Erythroblast (primary cell): ENCODE data around the gene INS.
"Not testable (repeated sequence)": the region's sequence is repeated elsewhere in the genome, so short reads cannot be mapped to it uniquely, and the experiment has no call there.

ENCODE experiments used
- DNase-seq, 2 experiments: peaks; one replicate each; lab custom pipeline; 2025; lab: John Stamatoyannopoulos, UW
- GATA1 ChIP-seq: IDR thresholded peaks from 2 replicates; pipeline ENCODE4 v1.6.1; 2011; ENCODE audit warnings: low read depth, mild to moderate bottlenecking, control low read depth, low read length, moderate library complexity
- POLR2A ChIP-seq: IDR thresholded peaks from 2 replicates; pipeline ENCODE4 v1.6.1; 2011; ENCODE audit warnings: mild to moderate bottlenecking, low read length

The INS gene

GRCh38 chr11:2128130-2128510, 32.9 kb downstream of the INS start:
- TF ChIP-seq POLR2A (no peak), GATA1 (no peak)
- DNase-seq: no peak

DNA sequence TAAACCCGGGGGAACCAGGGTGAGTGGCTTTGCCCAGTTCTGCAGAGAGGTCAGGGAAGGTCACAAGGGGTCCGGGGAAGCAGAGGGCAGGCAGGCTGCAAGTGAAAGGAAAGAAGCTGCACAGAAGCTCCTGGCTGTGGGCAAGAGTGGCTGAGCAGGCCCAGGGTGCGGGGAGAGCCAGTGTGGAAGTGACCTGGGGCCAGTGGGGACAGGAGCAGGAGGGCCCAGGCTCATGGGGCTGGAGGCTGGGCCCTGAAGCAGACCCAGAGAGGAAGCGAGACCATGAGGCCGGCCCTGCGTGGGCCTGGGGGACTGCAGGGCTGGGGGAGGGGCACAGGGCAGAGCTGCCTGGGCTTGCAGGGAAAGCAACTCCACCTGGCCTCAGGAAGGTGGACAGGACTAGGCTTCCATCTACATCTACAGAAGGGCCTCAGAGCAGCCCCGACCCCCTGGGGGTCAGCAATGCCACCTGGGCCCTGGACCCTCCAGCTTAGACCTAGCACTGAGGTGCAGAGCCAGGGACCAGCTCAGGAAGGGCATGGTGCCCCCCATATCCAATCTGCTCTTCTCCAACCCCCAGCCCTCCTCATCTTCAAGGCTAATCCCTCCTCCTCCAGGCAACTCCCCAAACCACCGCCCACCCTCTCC, 33.4 kb downstream of the INS start:
- DNase-seq: no peak

GRCh38 chr11:2126520-2127085, 34.4 kb downstream of the INS start:
- no peak for DNase-seq
- TF ChIP-seq GATA1 (no peak), POLR2A (no peak)

More for the DNA sequence above, 33.4 kb downstream of the INS start:
- TF ChIP-seq POLR2A (no peak), GATA1 (no peak)

- DNase-seq: not testable (repeated sequence)
These were observed 36.1 kb downstream of the INS start for GRCh38 chr11:2124736-2125484.

DNA sequence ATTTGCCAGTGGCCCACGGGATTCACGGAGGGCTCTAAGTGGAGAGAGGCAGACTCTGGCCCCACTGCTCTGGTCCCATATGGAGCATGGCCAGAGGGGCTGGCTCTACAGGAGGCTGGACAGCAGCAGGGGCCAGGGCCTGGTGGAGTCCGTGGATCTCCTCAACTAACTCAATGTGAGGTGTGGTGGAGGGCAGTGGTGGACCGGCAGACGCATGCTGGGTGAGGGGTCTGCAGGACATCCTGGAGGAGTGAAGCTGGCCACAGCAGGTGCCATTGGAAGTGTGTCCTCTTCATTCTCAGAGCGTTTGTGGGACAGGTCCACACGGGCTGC, 37.4 kb downstream of the INS start:
- no peak for TF ChIP-seq GATA1
- no peak for TF ChIP-seq POLR2A
- DNase-seq: no peak

DNA sequence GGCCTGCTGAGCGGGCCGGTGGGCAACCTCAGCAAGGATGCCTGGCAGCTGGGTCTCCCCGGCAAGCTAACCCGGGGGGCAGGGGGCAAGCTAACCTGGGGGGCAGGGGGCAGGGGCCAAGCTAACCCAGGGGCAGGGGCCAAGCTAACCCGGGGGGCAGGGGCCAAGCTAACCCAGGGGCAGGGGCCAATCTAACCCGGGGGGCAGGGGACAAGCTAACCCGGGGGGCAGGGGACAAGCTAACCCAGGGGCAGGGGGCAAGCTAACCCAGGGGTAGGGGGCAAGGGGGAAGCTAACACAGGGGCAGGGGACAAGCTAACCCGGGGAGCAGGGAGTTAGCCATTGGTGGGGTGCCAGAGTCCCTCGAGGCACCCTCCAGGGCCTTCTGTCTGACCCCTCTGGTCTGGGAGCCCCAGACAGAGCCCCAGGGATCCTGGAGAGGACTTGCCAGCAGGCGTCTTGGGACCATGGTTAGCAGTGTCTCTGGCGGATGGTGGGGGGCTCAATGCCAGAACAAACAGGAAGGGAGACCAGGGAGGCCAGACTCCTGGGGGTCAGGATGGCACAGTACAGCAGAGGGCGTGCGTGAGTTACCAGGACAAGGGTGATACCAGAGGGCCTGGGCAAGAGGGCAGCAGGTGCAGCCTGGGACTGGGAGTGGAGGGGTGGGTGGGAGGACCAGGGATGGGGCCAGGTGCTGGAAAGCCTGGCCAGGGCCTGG, 37.9 kb downstream of the INS start:
- TF ChIP-seq POLR2A: no peak
- no peak for TF ChIP-seq GATA1
- DNase-seq: no peak

GRCh38 chr11:2122222-2122906, 38.6 kb downstream of the INS start:
- no peak for DNase-seq
- no peak for TF ChIP-seq POLR2A
- no peak for TF ChIP-seq GATA1

DNA sequence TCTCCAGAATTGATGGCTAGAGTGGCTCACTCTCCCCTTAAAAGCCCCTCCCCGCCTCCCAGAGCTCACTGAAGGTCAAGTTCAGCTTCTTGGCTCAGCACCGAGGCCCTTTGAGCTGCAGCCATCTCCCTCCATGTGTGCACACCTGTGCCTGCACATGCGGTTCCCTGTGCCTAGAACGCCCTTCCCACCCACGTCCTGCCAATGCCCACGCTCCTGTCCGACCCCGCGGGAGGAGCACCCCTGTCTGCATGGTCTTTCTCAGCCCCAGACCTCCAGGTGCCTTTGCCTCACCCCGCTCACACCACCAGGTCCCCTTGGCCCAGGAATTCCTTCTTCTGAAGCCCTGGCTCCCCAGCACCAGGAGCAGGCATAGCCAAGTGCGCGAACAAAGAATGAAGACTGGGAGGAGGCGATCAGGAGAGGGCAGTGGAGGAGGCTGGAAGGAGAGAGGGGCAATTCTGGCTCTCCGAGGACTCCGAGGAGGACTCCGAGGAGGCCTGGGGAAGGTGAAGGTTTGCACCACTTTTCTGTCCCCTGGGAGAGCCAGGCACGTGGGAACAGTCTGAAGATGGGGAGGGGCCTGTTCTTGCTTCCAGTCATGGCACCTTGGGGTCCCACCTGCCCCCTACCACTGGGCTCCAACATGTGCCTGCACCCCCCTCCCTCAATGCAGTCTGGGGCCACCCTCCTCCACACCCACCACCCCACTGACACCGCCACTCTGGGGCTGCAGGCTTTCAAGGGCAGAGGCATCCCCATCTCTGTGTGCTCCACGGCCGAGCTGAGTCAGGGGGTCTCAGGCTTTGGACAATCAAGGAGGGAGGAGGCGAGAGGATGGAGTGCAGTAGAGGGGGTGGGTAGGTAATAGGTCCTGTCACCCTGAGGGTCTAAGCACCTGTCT, 39.5 kb downstream of the INS start:
- DNase-seq: no peak
- no peak for TF ChIP-seq GATA1
- TF ChIP-seq POLR2A: no peak

DNA sequence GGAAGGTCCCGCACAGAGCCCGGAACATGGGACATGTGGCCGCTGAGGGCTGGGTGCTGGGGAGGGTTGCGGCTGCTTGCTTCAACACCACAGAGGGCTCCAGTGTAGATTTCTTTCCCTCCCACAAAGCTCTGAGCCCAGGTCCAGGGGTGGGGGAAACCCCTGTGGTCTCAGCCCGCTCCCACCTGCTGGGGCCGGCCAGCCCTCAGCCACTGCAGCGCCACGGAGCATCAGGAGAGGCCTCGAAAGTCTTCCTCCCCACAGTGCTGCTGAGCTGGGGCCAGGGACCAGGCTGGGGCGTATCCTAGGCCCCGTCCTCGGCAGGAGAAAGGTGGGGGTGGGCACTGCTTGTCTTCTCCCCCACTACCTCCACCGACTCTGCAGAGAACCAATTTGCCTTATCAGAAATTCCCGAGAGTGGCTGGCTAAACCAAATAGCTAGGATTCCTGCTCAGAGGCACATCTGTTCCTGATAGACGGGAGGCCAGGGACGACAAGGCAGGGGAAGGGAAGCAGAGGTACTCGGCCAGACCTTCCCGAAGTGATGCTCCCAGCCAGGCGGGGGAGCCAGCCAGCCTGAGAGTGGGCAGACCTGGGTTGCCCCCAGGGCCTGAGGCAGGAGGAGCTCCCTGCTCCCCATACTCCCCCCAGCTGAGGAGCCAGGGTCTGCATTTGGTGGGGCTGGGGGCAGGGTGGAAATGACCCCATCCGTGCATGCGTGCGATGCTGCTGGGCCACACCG, 40.5 kb downstream of the INS start:
- TF ChIP-seq POLR2A: no peak
- TF ChIP-seq GATA1: no peak
- no peak for DNase-seq

GRCh38 chr11:2118677-2119076, 42.3 kb downstream of the INS start:
- no peak for TF ChIP-seq POLR2A
- no peak for TF ChIP-seq GATA1
- DNase-seq: no peak

GRCh38 chr11:2116680-2117079, 44.3 kb downstream of the INS start:
- DNase-seq: no peak
- TF ChIP-seq GATA1 (no peak), POLR2A (no peak)

DNA sequence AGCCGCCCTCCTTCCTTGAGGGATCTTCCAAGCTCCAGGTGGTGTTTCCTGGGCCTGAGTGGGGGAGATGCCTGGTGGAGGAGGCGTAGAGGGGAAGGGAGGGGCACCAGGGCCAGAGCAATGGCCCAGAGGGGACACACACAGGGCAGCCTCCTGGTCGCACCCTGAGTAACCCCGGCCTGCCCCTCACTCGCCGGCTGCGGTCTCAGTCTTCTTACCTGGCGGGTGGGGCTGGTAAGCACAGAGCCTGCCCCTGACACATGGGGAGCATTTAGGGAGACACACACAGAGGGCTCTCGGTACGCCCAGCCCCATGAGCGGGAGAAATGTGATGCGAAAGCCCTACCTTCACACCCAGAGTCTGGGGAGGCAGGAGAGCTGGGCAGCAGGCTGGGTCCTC, 45.7 kb downstream of the INS start:
- DNase-seq: no peak
- TF ChIP-seq POLR2A: no peak
